ENCODE data around the gene PLA2G4D. TPM values are rescaled to one million over a fixed set of nuclear protein-coding genes. Genes with fewer than 3 reads are reported as not detected.

Gene PLA2G4D
- polyA plus RNA-seq, 1 experiment = not detected

DNA sequence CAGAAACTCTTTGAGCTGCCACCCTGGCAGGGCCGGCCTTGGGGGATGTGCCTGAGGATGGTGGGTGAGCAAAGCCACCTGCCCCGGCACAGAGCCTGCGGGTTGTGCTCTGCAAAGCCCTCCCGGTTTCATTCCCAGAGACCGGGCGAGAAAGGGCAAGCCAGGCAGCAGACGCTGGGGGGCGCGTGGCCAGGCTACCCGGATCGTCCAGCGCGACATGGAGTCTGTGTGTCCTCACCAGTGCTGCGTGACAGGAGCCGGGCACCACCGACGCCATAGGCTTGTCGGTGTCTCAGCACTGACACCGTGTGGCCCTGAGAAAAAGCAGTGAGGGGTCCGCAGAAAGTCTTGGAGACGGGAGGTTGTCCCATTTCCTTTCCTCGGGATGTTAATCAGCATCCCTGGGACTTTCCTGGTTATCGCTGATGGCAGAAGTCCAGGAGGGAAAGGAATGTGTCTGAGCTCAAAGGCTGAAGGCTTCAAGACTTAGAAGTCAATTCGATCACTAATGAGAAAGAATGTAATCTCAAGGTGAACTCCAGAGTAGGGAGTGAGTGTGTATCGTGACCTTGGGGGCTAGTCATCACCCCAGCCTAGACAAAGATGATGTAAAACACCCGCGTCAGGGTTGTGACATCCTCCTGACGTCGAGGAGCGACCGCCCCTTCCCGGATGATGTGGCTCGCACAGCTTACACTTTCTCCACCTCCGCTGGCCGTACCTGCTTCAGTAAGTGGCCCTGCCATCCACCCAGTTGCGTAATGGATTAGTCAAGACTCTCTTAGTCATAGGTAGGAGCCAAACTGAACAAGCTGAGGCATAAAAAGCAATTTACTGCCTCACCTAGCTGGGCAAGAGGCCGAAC, 37.2 kb downstream of the PLA2G4D start:
- H3K27me3 ChIP-seq (ENCODE audit: control insufficient read depth, insufficient read depth, low read length) = peaks cover 46% of the 10 kb centered on the region
- ChIA-PET POLR2A (no interaction called here), CTCF (interaction anchor here (0.6 to 5.1 kb wide), 8 partner anchors 10 to 276 kb away, joined by 3 to 29 read pairs (median 4); no protein-coding TSS in a partner anchor)
- TF ChIP-seq, protein P1, sequence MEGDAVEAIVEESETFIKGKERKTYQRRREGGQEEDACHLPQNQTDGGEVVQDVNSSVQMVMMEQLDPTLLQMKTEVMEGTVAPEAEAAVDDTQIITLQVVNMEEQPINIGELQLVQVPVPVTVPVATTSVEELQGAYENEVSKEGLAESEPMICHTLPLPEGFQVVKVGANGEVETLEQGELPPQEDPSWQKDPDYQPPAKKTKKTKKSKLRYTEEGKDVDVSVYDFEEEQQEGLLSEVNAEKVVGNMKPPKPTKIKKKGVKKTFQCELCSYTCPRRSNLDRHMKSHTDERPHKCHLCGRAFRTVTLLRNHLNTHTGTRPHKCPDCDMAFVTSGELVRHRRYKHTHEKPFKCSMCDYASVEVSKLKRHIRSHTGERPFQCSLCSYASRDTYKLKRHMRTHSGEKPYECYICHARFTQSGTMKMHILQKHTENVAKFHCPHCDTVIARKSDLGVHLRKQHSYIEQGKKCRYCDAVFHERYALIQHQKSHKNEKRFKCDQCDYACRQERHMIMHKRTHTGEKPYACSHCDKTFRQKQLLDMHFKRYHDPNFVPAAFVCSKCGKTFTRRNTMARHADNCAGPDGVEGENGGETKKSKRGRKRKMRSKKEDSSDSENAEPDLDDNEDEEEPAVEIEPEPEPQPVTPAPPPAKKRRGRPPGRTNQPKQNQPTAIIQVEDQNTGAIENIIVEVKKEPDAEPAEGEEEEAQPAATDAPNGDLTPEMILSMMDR (IDR thresholded peaks at IDR 0.05; ENCODE audit: low read depth, low read length) = peak; percentile 56
- peak overlapping the region; percentile 36 for H3K4me3 ChIP-seq (ENCODE audit: low read depth, low read length)
- no peak overlapping the region for H3K27ac ChIP-seq (ENCODE audit: low read depth, low read length)
- DNase-seq (ENCODE audit: low read depth, low spot score) = no peak
- no peaks in the 10 kb centered on the region; the same call in 1 of the 2 replicates for H3K9me3 ChIP-seq (ENCODE audit: control insufficient read depth, insufficient read depth, low read length)

DNA sequence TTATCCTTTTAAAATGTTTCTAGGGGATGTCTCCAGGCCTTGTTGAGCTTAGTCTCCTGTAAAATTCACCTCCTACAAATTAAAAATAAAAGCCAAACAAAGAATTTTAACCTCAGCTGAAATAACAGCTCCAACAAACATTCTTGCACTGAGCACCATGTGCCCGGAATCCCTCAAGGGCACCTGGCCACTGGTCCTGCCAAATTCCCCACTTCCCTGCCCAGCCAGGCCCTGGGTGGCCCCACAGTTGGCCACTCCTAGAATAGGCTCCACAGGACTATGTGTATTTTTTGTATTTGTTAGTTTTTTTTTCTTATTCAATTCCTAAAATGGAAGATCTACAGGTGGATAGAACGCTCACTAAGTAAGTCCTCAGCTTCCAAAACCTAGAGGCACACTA, 40.4 kb downstream of the PLA2G4D start:
- peaks cover 70% of the 10 kb centered on the region for H3K27me3 ChIP-seq (ENCODE audit: control insufficient read depth, insufficient read depth, low read length)
- DNase-seq (ENCODE audit: low read depth, low spot score) = no peak
- ChIA-PET CTCF (interaction anchor here (5.1 kb wide), 1 partner anchor 30 kb away, joined by 29 read pairs; no protein-coding TSS in a partner anchor), POLR2A (no interaction called here)
- TF ChIP-seq, protein P1 (IDR thresholded peaks at IDR 0.05; ENCODE audit: low read depth, low read length) = no peak
- no peak overlapping the region for H3K27ac ChIP-seq (ENCODE audit: low read depth, low read length)
- H3K4me3 ChIP-seq (ENCODE audit: low read depth, low read length) = no peak overlapping the region
- no peaks in the 10 kb centered on the region; the same call in 1 of the 2 replicates for H3K9me3 ChIP-seq (ENCODE audit: control insufficient read depth, insufficient read depth, low read length)

DNA sequence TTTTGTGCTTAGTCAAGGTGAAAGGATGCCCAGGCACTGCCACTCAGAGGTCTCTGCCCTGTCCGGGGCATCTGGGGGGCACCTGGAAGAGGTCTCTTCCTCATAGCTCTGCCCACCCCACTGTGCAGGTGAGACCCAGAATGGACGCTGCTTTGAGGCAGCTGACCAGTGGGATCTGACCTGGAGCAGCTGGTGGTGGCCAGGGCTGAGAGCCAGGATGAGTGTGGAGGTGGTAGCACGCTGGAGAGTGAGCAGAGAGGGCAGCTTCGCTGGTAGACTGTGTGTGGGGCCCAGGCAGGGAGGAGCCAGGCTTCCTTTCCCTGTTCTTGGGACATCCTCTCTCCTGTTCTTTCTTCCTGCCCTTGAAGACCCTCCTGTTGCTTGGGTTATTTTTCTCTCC, 41.4 kb downstream of the PLA2G4D start:
- TF ChIP-seq, protein P1 (IDR thresholded peaks at IDR 0.05; ENCODE audit: low read depth, low read length) = no peak
- Histone ChIP-seq H3K4me3 (ENCODE audit: low read depth, low read length) (no peak overlapping the region), H3K27ac (ENCODE audit: low read depth, low read length) (no peak overlapping the region), H3K27me3 (ENCODE audit: control insufficient read depth, insufficient read depth, low read length) (peaks cover 76% of the 10 kb centered on the region), H3K9me3 (ENCODE audit: control insufficient read depth, insufficient read depth, low read length) (no peaks in the 10 kb centered on the region; the same call in 1 of the 2 replicates)
- CTCF ChIA-PET = interaction anchor here (0.6 to 5.1 kb wide), 3 partner anchors 9 to 63 kb away, joined by 4 to 29 read pairs (median 13); no protein-coding TSS in a partner anchor
- no peak for DNase-seq (ENCODE audit: low read depth, low spot score)
- POLR2A ChIA-PET = no interaction called here

DNA sequence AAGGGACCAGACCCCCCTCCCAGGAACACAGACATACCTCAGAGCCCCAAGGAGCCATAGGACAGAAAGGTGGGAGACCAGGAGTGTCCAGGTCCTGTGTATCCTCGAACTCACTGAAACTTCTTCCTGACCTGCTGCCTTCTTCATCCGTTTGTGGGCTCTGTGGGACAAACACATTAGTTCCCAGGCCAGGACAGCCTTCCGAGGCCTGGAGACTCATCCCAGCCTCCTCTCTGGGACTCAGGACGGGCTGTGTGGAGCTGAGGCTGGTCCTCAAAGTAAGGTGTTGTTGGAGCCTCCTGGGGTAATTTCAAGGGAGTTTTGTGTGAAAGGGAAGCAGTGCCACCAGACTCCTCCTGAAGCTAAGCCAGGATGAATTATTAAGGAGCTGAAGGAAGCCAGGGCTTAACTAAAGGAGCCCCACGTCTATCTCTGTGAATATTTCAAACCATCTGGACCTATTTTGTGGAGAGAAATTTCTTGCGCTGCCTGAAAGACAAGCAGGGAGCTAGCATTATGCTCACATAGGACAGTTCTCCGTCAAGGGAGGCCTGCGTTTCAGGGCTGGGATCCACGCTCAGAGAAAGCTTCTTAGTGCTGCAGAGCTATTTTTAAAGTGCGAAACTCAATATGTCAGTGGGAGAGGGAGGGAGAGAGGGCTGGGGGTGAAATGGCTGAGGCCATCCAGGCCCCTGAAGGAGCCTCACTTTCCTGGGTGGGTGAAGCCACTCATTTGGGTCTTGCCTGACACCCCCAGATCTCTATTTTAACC, 43.7 kb downstream of the PLA2G4D start:
- ChIA-PET POLR2A (no interaction called here), CTCF (interaction anchor here (0.9 to 3.4 kb wide), 2 partner anchors 11 to 61 kb away, joined by 4 to 13 read pairs; no protein-coding TSS in a partner anchor)
- Histone ChIP-seq H3K27ac (ENCODE audit: low read depth, low read length) (no peak overlapping the region), H3K9me3 (ENCODE audit: control insufficient read depth, insufficient read depth, low read length) (no peaks in the 10 kb centered on the region), H3K27me3 (ENCODE audit: control insufficient read depth, insufficient read depth, low read length) (peaks cover 74% of the 10 kb centered on the region), H3K4me3 (ENCODE audit: low read depth, low read length) (no peak overlapping the region)
- no peak for DNase-seq (ENCODE audit: low read depth, low spot score)
- TF ChIP-seq, protein P1 (IDR thresholded peaks at IDR 0.05; ENCODE audit: low read depth, low read length) = no peak

Data from AG04450 (cell line).